Right lobe of liver (tissue), 4 donors: ENCODE measurements around the gene RNF145.

Experiments
- POLR2A ChIP-seq: fragments of 450-650 bp; IDR thresholded peaks from one replicate; pipeline ENCODE4 v1.6.1; 2017; ENCODE audit warnings: antibody characterized with exemption, mild to moderate bottlenecking
- TF ChIP-seq, protein P1 (sequence below), 4 donors: fragments of 200-600 bp in 3 of 4; fragments of 450-650 bp in 1 of 4; IDR thresholded peaks; one replicate each; pipeline versions ENCODE4 v1.5.1 to v1.8.0; 2016 to 2022; ENCODE audit warnings: antibody characterized with exemption in 4 of 4, mild to moderate bottlenecking in 2 of 4
- donor health status: DM: no; HTN: no; CAD: no.
- donor health status: DM: no; HTN: no; CAD: no.
- donor health status: DM: no; HTN: yes; CAD: no.

DNA sequence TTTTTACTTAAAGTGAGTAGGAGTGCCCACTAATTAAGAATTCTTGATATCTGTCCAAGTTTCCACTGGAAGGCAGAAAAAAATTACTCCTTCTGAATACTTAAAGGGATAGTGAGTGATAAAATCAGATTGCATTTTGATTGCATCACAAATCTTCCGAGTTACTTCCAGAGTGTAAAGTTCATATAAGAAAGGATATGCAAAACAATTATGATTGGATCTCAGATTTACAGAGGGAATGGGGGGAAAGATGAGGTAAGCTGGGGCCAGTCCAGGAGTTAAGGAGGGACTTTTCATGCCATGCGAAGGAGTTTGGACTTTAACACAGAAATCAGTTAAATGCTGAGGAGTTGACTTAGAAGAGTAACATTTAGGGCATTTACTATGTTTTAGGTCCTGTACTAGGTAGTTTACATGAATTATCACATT is 9.3 kb upstream of the RNF145 start:
- no peak for TF ChIP-seq POLR2A
- TF ChIP-seq, protein P1, sequence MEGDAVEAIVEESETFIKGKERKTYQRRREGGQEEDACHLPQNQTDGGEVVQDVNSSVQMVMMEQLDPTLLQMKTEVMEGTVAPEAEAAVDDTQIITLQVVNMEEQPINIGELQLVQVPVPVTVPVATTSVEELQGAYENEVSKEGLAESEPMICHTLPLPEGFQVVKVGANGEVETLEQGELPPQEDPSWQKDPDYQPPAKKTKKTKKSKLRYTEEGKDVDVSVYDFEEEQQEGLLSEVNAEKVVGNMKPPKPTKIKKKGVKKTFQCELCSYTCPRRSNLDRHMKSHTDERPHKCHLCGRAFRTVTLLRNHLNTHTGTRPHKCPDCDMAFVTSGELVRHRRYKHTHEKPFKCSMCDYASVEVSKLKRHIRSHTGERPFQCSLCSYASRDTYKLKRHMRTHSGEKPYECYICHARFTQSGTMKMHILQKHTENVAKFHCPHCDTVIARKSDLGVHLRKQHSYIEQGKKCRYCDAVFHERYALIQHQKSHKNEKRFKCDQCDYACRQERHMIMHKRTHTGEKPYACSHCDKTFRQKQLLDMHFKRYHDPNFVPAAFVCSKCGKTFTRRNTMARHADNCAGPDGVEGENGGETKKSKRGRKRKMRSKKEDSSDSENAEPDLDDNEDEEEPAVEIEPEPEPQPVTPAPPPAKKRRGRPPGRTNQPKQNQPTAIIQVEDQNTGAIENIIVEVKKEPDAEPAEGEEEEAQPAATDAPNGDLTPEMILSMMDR (IDR thresholded peaks at IDR 0.05): no peak
